Measurements from ENCODE around the gene TSSK2.

DNA sequence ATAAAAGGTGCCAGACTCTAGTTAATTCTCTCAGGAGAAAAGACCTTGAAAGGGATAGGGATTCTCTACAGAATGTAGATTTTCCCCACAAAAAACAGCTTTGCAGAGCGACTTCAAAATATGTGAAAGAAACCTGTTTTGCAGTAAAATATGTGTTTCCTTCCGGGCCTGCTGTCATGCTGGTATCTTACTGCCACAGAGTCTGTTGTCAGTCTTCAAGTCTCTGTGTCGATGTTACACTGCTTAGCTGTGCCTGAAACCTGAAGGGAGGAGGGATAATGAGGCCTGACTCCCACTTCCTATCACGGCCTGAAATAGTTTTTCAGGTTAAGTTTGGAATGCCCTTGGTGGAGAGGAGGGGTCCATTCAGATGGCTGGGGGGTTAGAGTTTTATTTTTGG lies 7.2 kb upstream of the TSSK2 start:
- no peak for TF ChIP-seq CTCF (IDR thresholded peaks at IDR 0.05; ENCODE audit: insufficient read depth, low read depth, low read length)
- TF ChIP-seq EZH2 (IDR thresholded peaks at IDR 0.05; ENCODE audit: insufficient read depth, low read length) = no peak

Data from astrocyte (in vitro differentiated cells and primary cell).